HepG2 (cell line): Measurements from ENCODE around the gene WDR37. TPM values are rescaled to one million over a fixed set of nuclear protein-coding genes. Genes with fewer than 3 reads are reported as not detected.

Experiments
- CBX1 ChIP-seq: IDR thresholded peaks from one replicate; pipeline ENCODE4 v1.6.1; 2016; ENCODE audit warnings: antibody characterized with exemption, low read depth
- CEBPB ChIP-seq: IDR thresholded peaks from 2 replicates; pipeline ENCODE4 v1.6.1; 2011; ENCODE audit warnings: low read depth, low read length, improper control_type of control experiment, borderline replicate concordance
- DR1 ChIP-seq: sonication (generic); formaldehyde crosslinking; IDR thresholded peaks from 2 replicates; pipeline ENCODE4 v1.8.0; 2021; ENCODE audit warnings: mild to moderate bottlenecking, missing genetic modification reagents, inconsistent platforms
- KDM3A ChIP-seq: IDR thresholded peaks from 2 replicates; pipeline ENCODE4 v1.6.1; 2018; ENCODE audit warnings: low read depth, missing compliant biosample characterization
- KLF12 ChIP-seq: sonication (generic); formaldehyde crosslinking; IDR thresholded peaks from 2 replicates; pipeline ENCODE4 v1.4.0; 2020; ENCODE audit warnings: missing genetic modification reagents, borderline replicate concordance
- MAX ChIP-seq: IDR thresholded peaks from 2 replicates; pipeline ENCODE4 v1.6.1; 2012; ENCODE audit warnings: inconsistent platforms
- NR2C2 ChIP-seq: sonication (generic); formaldehyde crosslinking; IDR thresholded peaks from 2 replicates; pipeline ENCODE4 v1.4.0; 2020; ENCODE audit warnings: missing genetic modification reagents, mild to moderate bottlenecking, moderate library complexity, borderline replicate concordance
- SRF ChIP-seq: IDR thresholded peaks from 2 replicates; pipeline ENCODE4 v1.6.1; 2011; ENCODE audit warnings: mild to moderate bottlenecking, low read depth, low read length, moderate library complexity
- SYNCRIP ChIP-seq: fragments of 200-400 bp; formaldehyde crosslinking; IDR thresholded peaks from 2 replicates; pipeline ENCODE4 v1.6.1; 2018; ENCODE audit warnings: mild to moderate bottlenecking, low read depth, low read length; ENCODE audit not compliant: insufficient read depth
- ZBTB46 ChIP-seq: sonication (generic); formaldehyde crosslinking; IDR thresholded peaks from 2 replicates; pipeline ENCODE4 v1.4.0; 2020; ENCODE audit warnings: mild to moderate bottlenecking, missing genetic modification reagents, borderline replicate concordance
- ZNF138 ChIP-seq: sonication (generic); formaldehyde crosslinking; IDR thresholded peaks from 2 replicates; pipeline ENCODE4 v1.5.0; 2020; ENCODE audit warnings: mild to moderate bottlenecking, low read depth, missing genetic modification reagents
- ZNF234 ChIP-seq: sonication (generic); formaldehyde crosslinking; conservative IDR thresholded peaks from 2 replicates; pipeline ENCODE4 v1.5.1; 2020; ENCODE audit warnings: mild to moderate bottlenecking, missing genetic modification reagents
- ZNF281 ChIP-seq: sonication (generic); formaldehyde crosslinking; IDR thresholded peaks from 2 replicates; pipeline ENCODE4 v1.4.0; 2020; ENCODE audit warnings: missing genetic modification reagents, borderline replicate concordance
- ZNF34 ChIP-seq: sonication (generic); formaldehyde crosslinking; IDR thresholded peaks from 2 replicates; pipeline ENCODE4 v1.4.0; 2020; ENCODE audit warnings: mild to moderate bottlenecking, missing genetic modification reagents, borderline replicate concordance
- ZNF543 ChIP-seq: sonication (generic); formaldehyde crosslinking; IDR thresholded peaks from 2 replicates; pipeline ENCODE4 v1.4.0; 2020; ENCODE audit warnings: mild to moderate bottlenecking, missing genetic modification reagents
- ZNF563 ChIP-seq: sonication (generic); formaldehyde crosslinking; IDR thresholded peaks from 2 replicates; pipeline ENCODE4 v1.8.0; 2022; ENCODE audit warnings: mild to moderate bottlenecking, moderate library complexity, missing genetic modification reagents
- ZNF766 ChIP-seq: sonication (generic); formaldehyde crosslinking; IDR thresholded peaks from 2 replicates; pipeline ENCODE4 v1.5.0; 2020; ENCODE audit warnings: missing genetic modification reagents, borderline replicate concordance
- ZNF777 ChIP-seq: sonication (generic); formaldehyde crosslinking; IDR thresholded peaks from 2 replicates; pipeline ENCODE4 v1.4.0; 2020; ENCODE audit warnings: missing genetic modification reagents
- ZNF780A ChIP-seq: sonication (generic); formaldehyde crosslinking; IDR thresholded peaks from 2 replicates; pipeline ENCODE4 v1.8.0; 2022; ENCODE audit warnings: mild to moderate bottlenecking, missing genetic modification reagents, moderate library complexity
- polyA plus RNA-seq, 8 experiments: library from polyadenylated mRNA; depleted of rRNA in 3 of 8; stranded (reverse) in 7 of 8; unstranded in 1 of 8; fragments of >200 nt; fragmentation: Illumina TruSeq in 4 of 8; extraction: Trizol in 4 of 8; gene quantifications; 2 replicates each; pipeline versions ENCODE4 v1.2.1 to v1.2.3, GENCODE V29; 2011 to 2016; ENCODE audit warnings: low read depth in 4 of 8, missing spikeins in 1 of 8, mixed read lengths in 1 of 8; ENCODE audit not compliant: insufficient read depth in 1 of 8
- total RNA-seq, 5 experiments: library from RNA; depleted of rRNA; stranded (reverse); fragments of >200 nt; fragmentation: Illumina TruSeq; extraction: Trizol; gene quantifications; 2 replicates each; pipeline ENCODE4 v1.2.3, GENCODE V29; 2016; ENCODE audit warnings: low read depth in 1 of 5
- TF ChIP-seq, protein P1 (sequence below): sonication (generic); formaldehyde crosslinking; IDR thresholded peaks from 2 replicates; pipeline ENCODE4 v1.4.0; 2020; ENCODE audit warnings: mild to moderate bottlenecking, missing genetic modification reagents, borderline replicate concordance
- TF ChIP-seq, protein P2 (sequence below): sonication (generic); formaldehyde crosslinking; IDR thresholded peaks from 2 replicates; pipeline ENCODE4 v1.4.0; 2020; ENCODE audit warnings: mild to moderate bottlenecking, low read depth, missing genetic modification reagents

The WDR37 gene
- total and polyA plus RNA-seq, 2 of the 13 experiments (the other 11 are each of a cell fraction or from before 2014, with no cell fraction given), result 5.9 to 7.5 TPM

DNA sequence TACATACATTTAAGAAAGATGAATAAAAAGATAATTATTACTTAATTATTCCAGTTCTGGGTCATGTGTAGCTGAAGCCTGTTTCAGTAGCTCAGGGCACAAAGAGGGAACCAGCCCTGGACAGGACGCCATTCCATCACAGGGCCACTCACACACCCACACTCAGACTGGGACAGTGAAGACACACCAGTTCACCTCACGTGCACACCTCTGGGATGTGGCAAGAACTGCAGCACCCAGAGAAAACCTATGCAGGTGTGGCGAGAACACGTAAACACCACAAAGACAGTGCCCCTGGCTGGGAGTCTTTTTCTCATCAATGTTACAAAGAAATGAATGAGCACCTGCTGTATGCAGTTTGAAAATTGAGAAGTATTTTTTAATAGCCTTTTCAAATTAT, 5.6 kb upstream of the WDR37 start (continued):
- no peak for TF ChIP-seq ZNF281
- no peak for TF ChIP-seq ZNF766 (CRISPR knock-in tag)
- peak; percentile 86 for TF ChIP-seq CEBPB
- TF ChIP-seq ZBTB46 (CRISPR knock-in tag), result no peak
- TF ChIP-seq DR1 (CRISPR knock-in tag), result no peak
- TF ChIP-seq, protein P1, sequence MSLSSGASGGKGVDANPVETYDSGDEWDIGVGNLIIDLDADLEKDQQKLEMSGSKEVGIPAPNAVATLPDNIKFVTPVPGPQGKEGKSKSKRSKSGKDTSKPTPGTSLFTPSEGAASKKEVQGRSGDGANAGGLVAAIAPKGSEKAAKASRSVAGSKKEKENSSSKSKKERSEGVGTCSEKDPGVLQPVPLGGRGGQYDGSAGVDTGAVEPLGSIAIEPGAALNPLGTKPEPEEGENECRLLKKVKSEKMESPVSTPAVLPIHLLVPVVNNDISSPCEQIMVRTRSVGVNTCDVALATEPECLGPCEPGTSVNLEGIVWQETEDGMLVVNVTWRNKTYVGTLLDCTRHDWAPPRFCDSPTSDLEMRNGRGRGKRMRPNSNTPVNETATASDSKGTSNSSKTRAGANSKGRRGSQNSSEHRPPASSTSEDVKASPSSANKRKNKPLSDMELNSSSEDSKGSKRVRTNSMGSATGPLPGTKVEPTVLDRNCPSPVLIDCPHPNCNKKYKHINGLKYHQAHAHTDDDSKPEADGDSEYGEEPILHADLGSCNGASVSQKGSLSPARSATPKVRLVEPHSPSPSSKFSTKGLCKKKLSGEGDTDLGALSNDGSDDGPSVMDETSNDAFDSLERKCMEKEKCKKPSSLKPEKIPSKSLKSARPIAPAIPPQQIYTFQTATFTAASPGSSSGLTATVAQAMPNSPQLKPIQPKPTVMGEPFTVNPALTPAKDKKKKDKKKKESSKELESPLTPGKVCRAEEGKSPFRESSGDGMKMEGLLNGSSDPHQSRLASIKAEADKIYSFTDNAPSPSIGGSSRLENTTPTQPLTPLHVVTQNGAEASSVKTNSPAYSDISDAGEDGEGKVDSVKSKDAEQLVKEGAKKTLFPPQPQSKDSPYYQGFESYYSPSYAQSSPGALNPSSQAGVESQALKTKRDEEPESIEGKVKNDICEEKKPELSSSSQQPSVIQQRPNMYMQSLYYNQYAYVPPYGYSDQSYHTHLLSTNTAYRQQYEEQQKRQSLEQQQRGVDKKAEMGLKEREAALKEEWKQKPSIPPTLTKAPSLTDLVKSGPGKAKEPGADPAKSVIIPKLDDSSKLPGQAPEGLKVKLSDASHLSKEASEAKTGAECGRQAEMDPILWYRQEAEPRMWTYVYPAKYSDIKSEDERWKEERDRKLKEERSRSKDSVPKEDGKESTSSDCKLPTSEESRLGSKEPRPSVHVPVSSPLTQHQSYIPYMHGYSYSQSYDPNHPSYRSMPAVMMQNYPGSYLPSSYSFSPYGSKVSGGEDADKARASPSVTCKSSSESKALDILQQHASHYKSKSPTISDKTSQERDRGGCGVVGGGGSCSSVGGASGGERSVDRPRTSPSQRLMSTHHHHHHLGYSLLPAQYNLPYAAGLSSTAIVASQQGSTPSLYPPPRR (CRISPR knock-in tag), result no peak
- TF ChIP-seq ZNF777 (CRISPR knock-in tag), result 0 out of 2 replicates have a peak, but pooled peaks have one; percentile 27
- no peak for TF ChIP-seq ZNF563 (CRISPR knock-in tag)
- no peak for TF ChIP-seq ZNF543 (CRISPR knock-in tag)
- no peak for TF ChIP-seq ZNF34 (CRISPR knock-in tag)
- TF ChIP-seq SYNCRIP, result no peak
- no peak for TF ChIP-seq ZNF138 (CRISPR knock-in tag)
- no peak for TF ChIP-seq KLF12 (CRISPR knock-in tag)
- TF ChIP-seq NR2C2 (CRISPR knock-in tag), result no peak
- no peak for TF ChIP-seq SRF
- TF ChIP-seq ZNF780A, result no peak
- TF ChIP-seq, protein P2, sequence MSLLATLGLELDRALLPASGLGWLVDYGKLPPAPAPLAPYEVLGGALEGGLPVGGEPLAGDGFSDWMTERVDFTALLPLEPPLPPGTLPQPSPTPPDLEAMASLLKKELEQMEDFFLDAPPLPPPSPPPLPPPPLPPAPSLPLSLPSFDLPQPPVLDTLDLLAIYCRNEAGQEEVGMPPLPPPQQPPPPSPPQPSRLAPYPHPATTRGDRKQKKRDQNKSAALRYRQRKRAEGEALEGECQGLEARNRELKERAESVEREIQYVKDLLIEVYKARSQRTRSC (CRISPR knock-in tag), result no peak
- TF ChIP-seq MAX, result peak; percentile 50
- no peak for TF ChIP-seq CBX1
- no peak for TF ChIP-seq KDM3A (CRISPR knock-in tag)
- no peak for TF ChIP-seq ZNF234 (CRISPR knock-in tag)
